ENCODE results near the gene C10orf67. TPM values are rescaled to one million over a fixed set of nuclear protein-coding genes. Genes with fewer than 3 reads are reported as not detected.
"Not testable (repeated sequence)": the region's sequence is repeated elsewhere in the genome, so short reads cannot be mapped to it uniquely, and the experiment has no call there.

The C10orf67 gene
- total RNA-seq, 2 experiments from 2014 or later, result not detected

GRCh38 chr10:23354630-23355279, 10.2 kb upstream of the C10orf67 start:
- CTCF ChIA-PET (ENCODE audit: unreplicated experiment), result interaction anchor here (0.9 kb wide), 1 partner anchor 23 kb away, joined by 3 read pairs; no protein-coding TSS in a partner anchor
- intact Hi-C loops (cut with micrococcal nuclease; ENCODE audit: unreplicated experiment), result no loop called here
- H3K4me2 ChIP-seq (ENCODE audit: low read length), result no peak overlapping the region

GRCh38 chr10:23351926-23352519, 7.4 kb upstream of the C10orf67 start:
- POLR2A ChIA-PET, result no interaction called here
- CTCF ChIA-PET (ENCODE audit: unreplicated experiment), result no interaction called here
- BruUV-seq (replicated peaks), result no TSS peak
- no peaks in the 10 kb centered on the region for H3K4me1 ChIP-seq (ENCODE audit: insufficient read depth, low read length, poor library complexity, severe bottlenecking)
- no peak for DNase-seq (ENCODE audit: low spot score)
- H3K4me2 ChIP-seq (ENCODE audit: low read length), result no peak overlapping the region
- intact Hi-C loops (cut with micrococcal nuclease; ENCODE audit: unreplicated experiment), result no loop called here
- H3K79me2 ChIP-seq (ENCODE audit: insufficient read depth, low read depth, low read length), result no peaks in the 10 kb centered on the region
- H3K4me3 ChIP-seq (ENCODE audit: low read depth, low read length, poor library complexity, severe bottlenecking), result no peak overlapping the region
- H2AFZ ChIP-seq (ENCODE audit: low read length), result no peak overlapping the region
- TF ChIP-seq EZH2phosphoT487 (IDR thresholded peaks at IDR 0.05; ENCODE audit: borderline replicate concordance, low read depth, low read length) (no peak), CTCF (conservative IDR thresholded peaks at IDR 0.05; ENCODE audit: low read length) (no peak)
- no peaks in the 10 kb centered on the region for H3K9me3 ChIP-seq (ENCODE audit: low read length)
- H3K36me3 ChIP-seq (ENCODE audit: insufficient read depth, low read length), result no peaks in the 10 kb centered on the region
- H3K9me2 ChIP-seq (ENCODE audit: insufficient read depth, low read length), result no peaks in the 10 kb centered on the region
- no peaks in the 10 kb centered on the region for H4K20me1 ChIP-seq (ENCODE audit: insufficient read depth, low read length)
- H3K27ac ChIP-seq (ENCODE audit: low read depth, low read length, poor library complexity, severe bottlenecking), result no peak overlapping the region

More at GRCh38 chr10:23354630-23355279, 10.2 kb upstream of the C10orf67 start:
- Histone ChIP-seq H3K9me3 (ENCODE audit: low read length) (no peaks in the 10 kb centered on the region), H3K4me1 (ENCODE audit: insufficient read depth, low read length, poor library complexity, severe bottlenecking) (no peaks in the 10 kb centered on the region), H3K36me3 (ENCODE audit: insufficient read depth, low read length) (no peaks in the 10 kb centered on the region), H3K4me3 (ENCODE audit: low read depth, low read length, poor library complexity, severe bottlenecking) (no peak overlapping the region), H3K27ac (ENCODE audit: low read depth, low read length, poor library complexity, severe bottlenecking) (no peak overlapping the region), H2AFZ (ENCODE audit: low read length) (no peak overlapping the region), H3K9me2 (ENCODE audit: insufficient read depth, low read length) (no peaks in the 10 kb centered on the region), H4K20me1 (ENCODE audit: insufficient read depth, low read length) (no peaks in the 10 kb centered on the region), H3K79me2 (ENCODE audit: insufficient read depth, low read depth, low read length) (no peaks in the 10 kb centered on the region)
- no TSS peak for BruUV-seq (replicated peaks)
- POLR2A ChIA-PET, result interaction anchor here (1.4 kb wide), 1 partner anchor 9 kb away, joined by 4 read pairs; no protein-coding TSS in a partner anchor
- DNase-seq (ENCODE audit: low spot score), result no peak
- TF ChIP-seq CTCF (conservative IDR thresholded peaks at IDR 0.05; ENCODE audit: low read length), result no peak
- TF ChIP-seq EZH2phosphoT487 (IDR thresholded peaks at IDR 0.05; ENCODE audit: borderline replicate concordance, low read depth, low read length), result no peak

- BruUV-seq (replicated peaks); H4K20me1 ChIP-seq (ENCODE audit: insufficient read depth, low read length); H3K9me2 ChIP-seq (ENCODE audit: insufficient read depth, low read length); DNase-seq (ENCODE audit: low spot score); POLR2A ChIA-PET; H3K4me2 ChIP-seq (ENCODE audit: low read length); H2AFZ ChIP-seq (ENCODE audit: low read length); CTCF ChIA-PET (ENCODE audit: unreplicated experiment); H3K9me3 ChIP-seq (ENCODE audit: low read length); H3K27ac ChIP-seq (ENCODE audit: low read depth, low read length, poor library complexity, severe bottlenecking); H3K4me1 ChIP-seq (ENCODE audit: insufficient read depth, low read length, poor library complexity, severe bottlenecking); H3K79me2 ChIP-seq (ENCODE audit: insufficient read depth, low read depth, low read length); intact Hi-C loops (cut with micrococcal nuclease; ENCODE audit: unreplicated experiment); H3K4me3 ChIP-seq (ENCODE audit: low read depth, low read length, poor library complexity, severe bottlenecking); H3K36me3 ChIP-seq (ENCODE audit: insufficient read depth, low read length): not testable (repeated sequence)
Measured at GRCh38 chr10:23350706-23351105, 6.1 kb upstream of the C10orf67 start.

Measured in OCI-LY7 (cell line).